Thyroid gland (tissue), 4 donors: ENCODE results near the gene TMC1.

ENCODE experiments used
- CTCF ChIP-seq, 6 experiments: fragments of 200-600 bp in 3 of 6; fragments of 450-650 bp in 3 of 6; sonication (generic) in 3 of 6; IDR thresholded peaks; one replicate each; pipeline ENCODE4 v1.5.1; 2016 to 2019; ENCODE audit warnings: antibody characterized with exemption in 6 of 6, mild to moderate bottlenecking in 2 of 6, inconsistent platforms in 1 of 6, moderate library complexity in 1 of 6
- POLR2A ChIP-seq, 2 donors: fragments of 450-650 bp; IDR thresholded peaks; one replicate each; pipeline ENCODE4 v1.6.1; 2017; ENCODE audit warnings: antibody characterized with exemption in 2 of 2, mild to moderate bottlenecking in 2 of 2, moderate library complexity in 1 of 2

GRCh38 chr9:72480921-72481320 lies 40.5 kb upstream of the TMC1 start:
- TF ChIP-seq POLR2A (IDR thresholded peaks at IDR 0.05) (no peak), CTCF (IDR thresholded peaks at IDR 0.05) (no peak)
